ENCODE data around the gene ACAP2.

The ACAP2 gene

GRCh38 chr3:195259475-195260279 is 183.1 kb downstream of the ACAP2 start:
- Histone ChIP-seq H3K27ac (ENCODE audit: low read length, poor library complexity, severe bottlenecking) (peak overlapping the region; percentile 12), H3K36me3 (ENCODE audit: control insufficient read depth in 1 of 2, insufficient read depth in 2 of 2, low read depth in 1 of 2, low read length in 2 of 2) (peaks cover 0 to 20% of the 10 kb centered on the region in 2 experiments), H3K14ac (ENCODE audit: low read length in 2 of 2) (peak overlapping the region in 1 of 2 experiments; percentile 53), H2BK12ac (ENCODE audit: low read length in 2 of 2) (peak overlapping the region; percentile 69 to 70), H2BK120ac (ENCODE audit: low read depth, low read length) (peak overlapping the region; percentile 98), H2BK15ac (ENCODE audit: low read depth, poor library complexity, severe bottlenecking) (peak overlapping the region; percentile 92), H3K27me3 (ENCODE audit: control insufficient read depth in 1 of 2, insufficient read depth in 1 of 2, low read length in 2 of 2) (no peaks in the 10 kb centered on the region), H4K91ac (ENCODE audit: low read length) (peak overlapping the region; percentile 97), H4K8ac (ENCODE audit: low read length) (peak overlapping the region; percentile 97), H3K4me2 (ENCODE audit: low read length, poor library complexity, severe bottlenecking) (peak overlapping the region; percentile 77), H3K4me3 (ENCODE audit: insufficient read depth in 1 of 2, low read depth in 1 of 2, low read length in 2 of 2) (peak overlapping the region; percentile 70 to 94), H2AK5ac (ENCODE audit: low read length, severe bottlenecking) (peak overlapping the region; percentile 3), H2AFZ (ENCODE audit: low read depth, low read length) (no peak overlapping the region), H3K23ac (ENCODE audit: low read length in 2 of 2) (no peak overlapping the region), H3K79me1 (replicated peaks; ENCODE audit: low read length, poor library complexity, severe bottlenecking) (peaks cover 56% of the 10 kb centered on the region), H3K4me1 (ENCODE audit: control insufficient read depth, insufficient read depth, low read depth, low read length) (peaks cover 36% of the 10 kb centered on the region), H3K4ac (ENCODE audit: low read depth in 1 of 2, low read length in 2 of 2) (peak overlapping the region; percentile 33 to 92), H3K18ac (ENCODE audit: low read depth in 1 of 2, low read length in 2 of 2) (peak overlapping the region; percentile 93 to 98), H3K9me3 (ENCODE audit: control insufficient read depth, low read length) (no peaks in the 10 kb centered on the region), H2BK5ac (ENCODE audit: low read depth, low read length, poor library complexity, severe bottlenecking) (peak overlapping the region; percentile 4), H3K9ac (ENCODE audit: low read length) (peak overlapping the region; percentile 90)
- WGBS = 3% methylated on average over 67 of the region's 82 CpGs
- peak; percentile 96 for DNase-seq

GRCh38 chr3:195259154-195259474 is 183.7 kb downstream of the ACAP2 start:
- Histone ChIP-seq H3K14ac (ENCODE audit: low read length in 2 of 2) (peak overlapping the region in 1 of 2 experiments; percentile 35), H3K4me2 (ENCODE audit: low read length, poor library complexity, severe bottlenecking) (peak overlapping the region; percentile 20), H2BK15ac (ENCODE audit: low read depth, poor library complexity, severe bottlenecking) (peak overlapping the region; percentile 92), H4K8ac (ENCODE audit: low read length) (peak overlapping the region; percentile 97), H3K4me1 (ENCODE audit: control insufficient read depth, insufficient read depth, low read depth, low read length) (peaks cover 36% of the 10 kb centered on the region), H4K91ac (ENCODE audit: low read length) (peak overlapping the region; percentile 97), H3K9me3 (ENCODE audit: control insufficient read depth, low read length) (no peaks in the 10 kb centered on the region), H2AFZ (ENCODE audit: low read depth, low read length) (no peak overlapping the region), H2BK120ac (ENCODE audit: low read depth, low read length) (peak overlapping the region; percentile 98), H3K79me1 (replicated peaks; ENCODE audit: low read length, poor library complexity, severe bottlenecking) (peaks cover 54% of the 10 kb centered on the region), H3K27ac (ENCODE audit: low read length, poor library complexity, severe bottlenecking) (peak overlapping the region; percentile 12), H2AK5ac (ENCODE audit: low read length, severe bottlenecking) (peak overlapping the region; percentile 3), H3K27me3 (ENCODE audit: control insufficient read depth in 1 of 2, insufficient read depth in 1 of 2, low read length in 2 of 2) (no peaks in the 10 kb centered on the region), H3K4ac (ENCODE audit: low read depth in 1 of 2, low read length in 2 of 2) (peak overlapping the region; percentile 33 to 92), H2BK12ac (ENCODE audit: low read length in 2 of 2) (peak overlapping the region; percentile 16 to 69), H3K36me3 (ENCODE audit: control insufficient read depth in 1 of 2, insufficient read depth in 2 of 2, low read depth in 1 of 2, low read length in 2 of 2) (peaks cover 0 to 20% of the 10 kb centered on the region in 2 experiments), H3K18ac (ENCODE audit: low read depth in 1 of 2, low read length in 2 of 2) (peak overlapping the region; percentile 93 to 98), H3K4me3 (ENCODE audit: insufficient read depth in 1 of 2, low read depth in 1 of 2, low read length in 2 of 2) (peak overlapping the region in 1 of 2 experiments; percentile 94), H2BK5ac (ENCODE audit: low read depth, low read length, poor library complexity, severe bottlenecking) (no peak overlapping the region), H3K23ac (ENCODE audit: low read length in 2 of 2) (no peak overlapping the region), H3K9ac (ENCODE audit: low read length) (peak overlapping the region; percentile 90)
- 38% methylated on average over 7 of the region's 7 CpGs for WGBS
- peak; percentile 72 for DNase-seq

DNA sequence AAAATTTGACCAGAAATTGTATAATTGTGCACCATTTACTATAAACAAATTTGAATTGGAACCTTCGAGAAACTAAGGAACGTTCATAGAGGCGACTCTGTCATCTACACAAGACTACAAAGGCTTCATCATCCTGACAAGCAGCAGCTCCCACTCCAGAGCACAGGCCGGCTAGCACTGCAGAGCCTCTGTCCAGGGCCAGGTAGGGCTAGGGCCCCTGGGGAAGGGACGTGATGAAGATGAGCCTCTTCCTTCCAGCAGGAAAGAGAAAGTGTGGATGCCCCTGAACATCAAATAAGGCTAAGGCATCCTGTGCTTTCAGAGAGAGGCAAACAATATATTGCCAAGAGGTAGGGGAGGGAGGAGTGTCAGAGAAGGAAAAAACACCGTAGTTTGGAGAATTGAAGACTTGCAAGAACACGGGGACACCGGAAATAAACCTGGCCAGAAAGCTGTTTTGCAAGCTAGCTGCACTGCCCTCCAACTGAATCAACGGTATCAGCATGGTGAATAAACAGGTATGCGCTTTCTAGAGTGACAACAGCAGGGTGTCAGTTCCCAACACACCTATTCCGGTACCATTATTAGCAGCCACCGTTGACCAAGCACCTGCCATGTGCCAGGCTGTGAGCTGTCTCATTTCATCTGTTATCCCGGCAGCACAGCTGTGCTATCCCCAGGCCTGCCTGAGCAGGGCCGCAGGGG is 184.2 kb downstream of the ACAP2 start:
- H3K4me3 ChIP-seq (ENCODE audit: insufficient read depth in 1 of 2, low read depth in 1 of 2, low read length in 2 of 2) = peak overlapping the region in 1 of 2 experiments; percentile 94
- peak overlapping the region in 1 of 2 experiments; percentile 22 for H3K14ac ChIP-seq (ENCODE audit: low read length in 2 of 2)
- no peak overlapping the region for H3K4me2 ChIP-seq (ENCODE audit: low read length, poor library complexity, severe bottlenecking)
- H3K4ac ChIP-seq (ENCODE audit: low read depth in 1 of 2, low read length in 2 of 2) = peak overlapping the region in 1 of 2 experiments; percentile 33
- 74% methylated on average over 14 of the region's 14 CpGs for WGBS
- H2AK5ac ChIP-seq (ENCODE audit: low read length, severe bottlenecking) = no peak overlapping the region
- H4K91ac ChIP-seq (ENCODE audit: low read length) = peak overlapping the region; percentile 97
- peak overlapping the region; percentile 16 to 69 for H2BK12ac ChIP-seq (ENCODE audit: low read length in 2 of 2)
- peaks cover 0 to 20% of the 10 kb centered on the region in 2 experiments for H3K36me3 ChIP-seq (ENCODE audit: control insufficient read depth in 1 of 2, insufficient read depth in 2 of 2, low read depth in 1 of 2, low read length in 2 of 2)
- H3K79me1 ChIP-seq (replicated peaks; ENCODE audit: low read length, poor library complexity, severe bottlenecking) = peaks cover 55% of the 10 kb centered on the region
- peak overlapping the region; percentile 90 for H3K9ac ChIP-seq (ENCODE audit: low read length)
- no peaks in the 10 kb centered on the region for H3K9me3 ChIP-seq (ENCODE audit: control insufficient read depth, low read length)
- peak overlapping the region; percentile 93 to 98 for H3K18ac ChIP-seq (ENCODE audit: low read depth in 1 of 2, low read length in 2 of 2)
- peak overlapping the region; percentile 97 for H4K8ac ChIP-seq (ENCODE audit: low read length)
- H2BK15ac ChIP-seq (ENCODE audit: low read depth, poor library complexity, severe bottlenecking) = peak overlapping the region; percentile 26
- no peak overlapping the region for H2BK5ac ChIP-seq (ENCODE audit: low read depth, low read length, poor library complexity, severe bottlenecking)
- H3K4me1 ChIP-seq (ENCODE audit: control insufficient read depth, insufficient read depth, low read depth, low read length) = peaks cover 34% of the 10 kb centered on the region
- H3K27ac ChIP-seq (ENCODE audit: low read length, poor library complexity, severe bottlenecking) = no peak overlapping the region
- peak; percentile 16 for DNase-seq
- no peak overlapping the region for H3K23ac ChIP-seq (ENCODE audit: low read length in 2 of 2)
- no peak overlapping the region for H2AFZ ChIP-seq (ENCODE audit: low read depth, low read length)
- peak overlapping the region; percentile 98 for H2BK120ac ChIP-seq (ENCODE audit: low read depth, low read length)
- no peaks in the 10 kb centered on the region for H3K27me3 ChIP-seq (ENCODE audit: control insufficient read depth in 1 of 2, insufficient read depth in 1 of 2, low read length in 2 of 2)

Measured in mesenchymal stem cell (in vitro differentiated cells and primary cell).